Measurements from ENCODE around the gene SLC66A2.

The SLC66A2 gene

DNA sequence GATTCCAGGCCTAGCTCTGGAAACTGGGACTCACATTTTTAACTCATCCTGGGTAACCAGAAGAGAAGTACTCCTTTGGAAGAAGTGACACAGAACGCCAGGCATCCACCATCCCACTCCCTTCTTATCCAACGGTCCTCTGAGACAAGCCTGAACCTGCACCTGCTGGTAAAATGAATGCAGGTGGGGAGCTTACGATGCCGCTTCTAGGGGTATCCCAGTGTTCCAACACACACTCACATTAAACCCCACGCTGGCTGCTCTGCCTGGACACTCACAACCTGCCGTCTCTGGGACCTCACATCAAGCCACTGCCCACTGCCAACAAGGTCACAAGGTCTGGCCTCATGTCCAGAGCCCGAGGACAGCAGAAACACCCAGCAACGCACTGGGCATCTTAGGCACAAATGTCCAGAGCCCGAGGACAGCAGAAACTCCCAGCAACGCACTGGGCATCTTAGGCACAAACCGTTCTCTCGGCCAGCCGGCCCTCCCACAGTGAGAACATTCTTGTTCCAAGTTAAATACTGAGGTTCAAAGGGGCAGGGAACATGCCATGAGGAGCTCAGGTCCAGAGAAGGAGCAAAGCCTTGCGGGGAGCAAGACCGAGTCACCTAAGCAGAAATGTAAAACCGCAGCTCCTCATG, 9.9 kb downstream of the SLC66A2 start:
- TF ChIP-seq, protein P1, sequence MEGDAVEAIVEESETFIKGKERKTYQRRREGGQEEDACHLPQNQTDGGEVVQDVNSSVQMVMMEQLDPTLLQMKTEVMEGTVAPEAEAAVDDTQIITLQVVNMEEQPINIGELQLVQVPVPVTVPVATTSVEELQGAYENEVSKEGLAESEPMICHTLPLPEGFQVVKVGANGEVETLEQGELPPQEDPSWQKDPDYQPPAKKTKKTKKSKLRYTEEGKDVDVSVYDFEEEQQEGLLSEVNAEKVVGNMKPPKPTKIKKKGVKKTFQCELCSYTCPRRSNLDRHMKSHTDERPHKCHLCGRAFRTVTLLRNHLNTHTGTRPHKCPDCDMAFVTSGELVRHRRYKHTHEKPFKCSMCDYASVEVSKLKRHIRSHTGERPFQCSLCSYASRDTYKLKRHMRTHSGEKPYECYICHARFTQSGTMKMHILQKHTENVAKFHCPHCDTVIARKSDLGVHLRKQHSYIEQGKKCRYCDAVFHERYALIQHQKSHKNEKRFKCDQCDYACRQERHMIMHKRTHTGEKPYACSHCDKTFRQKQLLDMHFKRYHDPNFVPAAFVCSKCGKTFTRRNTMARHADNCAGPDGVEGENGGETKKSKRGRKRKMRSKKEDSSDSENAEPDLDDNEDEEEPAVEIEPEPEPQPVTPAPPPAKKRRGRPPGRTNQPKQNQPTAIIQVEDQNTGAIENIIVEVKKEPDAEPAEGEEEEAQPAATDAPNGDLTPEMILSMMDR (conservative IDR thresholded peaks at IDR 0.05; ENCODE audit: low read depth, low read length), result no peak
- DNase-seq (ENCODE audit: low read depth), result no peak
- no peak overlapping the region for H3K4me3 ChIP-seq (ENCODE audit: low read length)

DNA sequence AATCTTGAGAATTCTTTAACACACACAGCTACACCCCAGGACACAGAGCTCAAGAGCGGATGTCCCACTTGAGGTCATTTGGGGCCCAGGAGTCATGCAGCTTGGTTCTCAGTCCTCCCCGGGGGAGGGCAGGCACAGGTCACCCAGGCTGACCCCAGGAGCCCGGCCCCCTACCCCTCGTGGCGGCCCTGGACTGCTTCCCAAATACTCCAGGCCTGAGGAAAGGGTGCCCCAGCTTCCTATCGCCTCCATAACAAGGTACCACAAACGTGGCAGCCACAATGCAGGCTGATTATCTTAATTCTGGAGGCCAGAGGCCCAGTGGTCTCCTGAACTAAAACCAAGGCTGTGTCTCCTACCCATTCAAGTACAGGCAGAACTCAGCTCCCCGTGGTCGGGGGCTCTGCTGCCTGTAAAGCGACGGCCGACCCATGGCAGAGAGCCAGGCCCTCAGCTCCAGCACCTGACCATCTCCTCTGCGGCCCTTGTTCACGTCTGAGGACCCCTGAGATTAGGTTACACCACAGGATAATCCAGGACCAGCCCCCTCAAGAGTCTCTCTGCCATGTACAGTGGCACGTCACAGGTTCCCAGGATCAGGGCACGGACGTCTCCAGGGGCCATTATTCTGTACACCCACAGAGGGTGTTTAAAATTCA, 10.5 kb downstream of the SLC66A2 start:
- TF ChIP-seq, protein P1 (conservative IDR thresholded peaks at IDR 0.05; ENCODE audit: low read depth, low read length), result no peak
- no peak for DNase-seq (ENCODE audit: low read depth)
- no peak overlapping the region for H3K4me3 ChIP-seq (ENCODE audit: low read length)

DNA sequence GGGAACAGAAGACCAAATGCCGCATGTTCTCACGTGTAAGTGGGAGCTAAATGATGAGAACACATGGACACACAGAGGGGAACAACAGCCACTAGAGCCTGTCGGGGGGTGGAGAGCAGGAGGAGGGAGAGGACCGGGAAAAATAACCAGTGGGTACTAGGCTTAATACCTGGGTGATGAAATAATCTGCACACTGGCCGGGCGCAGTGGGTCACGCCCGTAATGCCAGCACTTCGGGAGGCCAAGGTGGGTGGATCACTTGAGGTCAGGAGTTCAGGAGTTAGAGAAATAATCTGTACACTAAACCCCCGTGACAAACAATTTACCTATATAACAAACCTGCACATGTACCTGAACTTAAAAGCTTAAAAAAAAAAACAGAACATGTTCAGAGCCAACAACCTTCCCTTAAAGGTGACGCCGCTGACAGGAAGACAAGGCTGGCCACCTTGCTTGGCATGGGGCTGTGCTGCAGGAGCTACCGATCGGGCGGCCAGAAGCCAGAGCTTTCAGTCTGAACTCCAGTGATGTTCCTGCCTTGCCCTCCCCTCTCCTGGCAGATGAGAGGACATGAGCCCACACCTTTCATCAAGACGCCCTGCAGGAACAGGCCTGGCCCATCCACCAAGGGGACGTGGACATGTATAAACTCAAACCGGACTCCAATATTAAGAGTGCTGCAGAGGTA, 11.2 kb downstream of the SLC66A2 start:
- TF ChIP-seq, protein P1 (conservative IDR thresholded peaks at IDR 0.05; ENCODE audit: low read depth, low read length), result no peak
- no peak overlapping the region for H3K4me3 ChIP-seq (ENCODE audit: low read length)
- no peak for DNase-seq (ENCODE audit: low read depth)

DNA sequence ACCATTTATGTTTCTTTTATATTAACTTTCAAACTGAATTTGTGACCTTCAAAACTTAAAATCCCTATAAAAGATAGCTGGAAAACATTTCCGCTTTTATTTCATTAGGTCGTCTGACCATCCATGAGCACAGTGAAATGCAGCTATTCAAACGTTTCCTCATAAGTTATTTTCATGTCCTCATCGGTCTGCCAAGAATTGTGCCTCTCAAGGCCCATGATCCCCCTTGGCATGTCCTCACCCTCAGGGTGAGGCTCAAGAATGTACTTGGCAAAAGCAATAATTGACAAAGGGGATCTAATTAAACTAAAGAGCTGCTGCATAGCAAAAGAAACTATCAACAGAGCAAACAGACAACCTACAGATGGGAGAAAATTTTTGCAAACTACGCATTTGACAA, 12.4 kb downstream of the SLC66A2 start:
- peak; percentile 78 for DNase-seq (ENCODE audit: low read depth)
- no peak overlapping the region for H3K4me3 ChIP-seq (ENCODE audit: low read length)
- TF ChIP-seq, protein P1 (conservative IDR thresholded peaks at IDR 0.05; ENCODE audit: low read depth, low read length), result no peak

DNA sequence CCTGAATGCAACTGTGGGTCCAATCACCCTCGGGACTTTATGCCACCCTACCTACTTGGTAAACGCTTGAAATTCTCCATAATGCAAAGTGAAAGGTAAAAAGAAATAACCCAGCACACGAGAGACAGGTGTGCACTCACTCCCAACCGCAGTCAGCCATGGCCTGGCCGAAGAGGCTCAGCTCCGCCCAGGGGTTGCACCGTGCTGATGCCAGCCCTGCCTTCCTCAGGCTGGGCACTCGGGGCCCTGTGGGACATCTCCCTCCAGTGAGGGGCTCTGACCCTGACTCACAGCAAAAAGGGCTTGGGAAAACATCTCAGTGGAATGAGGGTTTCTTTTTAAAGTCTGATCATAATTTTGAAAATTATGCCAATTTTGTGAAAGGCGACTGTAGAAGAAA, 13.3 kb downstream of the SLC66A2 start:
- no peak for DNase-seq (ENCODE audit: low read depth)
- TF ChIP-seq, protein P1 (conservative IDR thresholded peaks at IDR 0.05; ENCODE audit: low read depth, low read length), result no peak
- H3K4me3 ChIP-seq (ENCODE audit: low read length), result no peak overlapping the region

DNA sequence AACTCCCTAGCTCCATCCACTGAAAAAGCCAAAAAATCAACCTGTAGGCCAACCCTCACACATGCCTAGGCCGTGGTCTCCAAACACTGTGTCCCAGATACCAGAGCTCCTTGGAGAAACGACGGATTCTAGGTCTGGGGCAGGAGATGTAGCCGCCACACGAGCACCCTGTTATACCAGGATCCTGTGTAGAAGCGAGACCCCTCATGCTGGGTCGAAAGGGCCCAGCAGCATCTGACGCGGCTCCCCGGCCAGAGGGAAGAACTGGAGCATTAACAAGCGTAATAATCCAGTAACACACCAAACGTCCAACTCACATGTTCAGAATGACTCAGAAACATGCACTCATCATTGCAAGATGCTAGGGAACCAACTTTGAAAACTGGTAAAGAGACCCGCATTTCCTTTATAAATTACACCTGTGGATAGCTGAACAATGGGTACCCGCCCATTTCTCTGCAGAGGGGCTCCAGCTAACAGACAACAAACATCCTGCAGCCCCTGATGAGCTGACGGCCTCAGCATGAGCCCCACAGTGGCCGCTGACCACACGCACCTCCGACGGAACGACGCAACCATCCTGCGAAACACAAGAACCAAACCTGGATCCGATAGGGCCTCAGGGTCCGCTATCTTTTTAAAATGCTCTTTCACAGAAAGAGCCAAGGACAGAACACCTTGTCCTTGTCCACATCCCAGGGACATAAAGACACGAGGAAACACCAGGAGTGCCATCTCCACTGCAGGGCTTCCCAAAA, 14.2 kb downstream of the SLC66A2 start:
- H3K4me3 ChIP-seq (ENCODE audit: low read length), result no peak overlapping the region

More for the DNA sequence above, 14.2 kb downstream of the SLC66A2 start:
- TF ChIP-seq, protein P1 (conservative IDR thresholded peaks at IDR 0.05; ENCODE audit: low read depth, low read length), result no peak
- no peak for DNase-seq (ENCODE audit: low read depth)

Measured in retinal pigment epithelial cell (primary cell).